H9 (cell line): Measurements from ENCODE around the gene THSD4. TPM values are rescaled to one million over a fixed set of nuclear protein-coding genes. Genes with fewer than 3 reads are reported as not detected.

ENCODE experiments used
- DNase-seq: peaks from one replicate; pipeline ENCODE4 v3.0.0-alpha.2; 2017
- H2AFZ ChIP-seq: one replicate; pipeline ENCODE4 v1.6.1; 2013; ENCODE audit warnings: mild to moderate bottlenecking, low read length, control low read depth, moderate library complexity
- H2AK5ac ChIP-seq: 2 replicates; pipeline ENCODE4 v1.6.1; 2013; ENCODE audit warnings: low read length, control low read depth, mixed read lengths; ENCODE audit not compliant: insufficient read length
- H2BK120ac ChIP-seq: one replicate; pipeline ENCODE4 v1.6.1; 2013; ENCODE audit warnings: low read depth, mild to moderate bottlenecking, low read length, control low read depth, inconsistent platforms; ENCODE audit not compliant: poor library complexity, severe bottlenecking
- H2BK12ac ChIP-seq: 2 replicates; pipeline ENCODE4 v1.6.1; 2013; ENCODE audit warnings: low read length, control low read depth, mixed read lengths, low read depth; ENCODE audit not compliant: insufficient read length
- H2BK15ac ChIP-seq: 2 replicates; pipeline ENCODE4 v1.6.1; 2013; ENCODE audit warnings: low read depth, low read length, control low read depth
- H2BK20ac ChIP-seq: one replicate; pipeline ENCODE4 v1.6.1; 2013; ENCODE audit warnings: low read depth, mild to moderate bottlenecking, low read length, control low read depth, inconsistent platforms; ENCODE audit not compliant: poor library complexity, severe bottlenecking
- H2BK5ac ChIP-seq: 2 replicates; pipeline ENCODE4 v1.6.1; 2013; ENCODE audit warnings: low read length, control low read depth, mixed read lengths; ENCODE audit not compliant: insufficient read length
- H3K14ac ChIP-seq: 2 replicates; pipeline ENCODE4 v1.6.1; 2013; ENCODE audit warnings: low read length, control low read depth; ENCODE audit not compliant: insufficient read depth
- H3K18ac ChIP-seq: 2 replicates; pipeline ENCODE4 v1.6.1; 2013; ENCODE audit warnings: low read depth, mild to moderate bottlenecking, mixed read lengths, low read length, control low read depth; ENCODE audit not compliant: insufficient read length
- H3K23ac ChIP-seq: 2 replicates; pipeline ENCODE4 v1.6.1; 2013; ENCODE audit warnings: low read length, control low read depth, mixed read lengths, low read depth; ENCODE audit not compliant: insufficient read length
- H3K23me2 ChIP-seq: 2 replicates; pipeline ENCODE4 v1.6.1; 2013; ENCODE audit warnings: low read depth, mild to moderate bottlenecking, mixed read lengths, low read length, control low read depth; ENCODE audit not compliant: insufficient read length, poor library complexity, severe bottlenecking
- H3K27ac ChIP-seq: 2 replicates; pipeline ENCODE4 v1.5.1; 2013; ENCODE audit warnings: low read length, control low read depth, mixed read lengths, low read depth; ENCODE audit not compliant: insufficient read length
- H3K27me3 ChIP-seq: 2 replicates; pipeline ENCODE4 v1.6.1; 2013; ENCODE audit warnings: low read length, control low read depth, inconsistent platforms; ENCODE audit not compliant: insufficient read depth
- H3K4ac ChIP-seq: 2 replicates; pipeline ENCODE4 v1.6.1; 2013; ENCODE audit warnings: low read depth, mild to moderate bottlenecking, control low read depth, inconsistent platforms, low read length, moderate library complexity
- H3K4me1 ChIP-seq: 2 replicates; pipeline ENCODE4 v1.6.1; 2013; ENCODE audit warnings: low read length, control low read depth, inconsistent platforms; ENCODE audit not compliant: insufficient read depth
- H3K4me2 ChIP-seq: 2 replicates; pipeline ENCODE4 v1.6.1; 2013; ENCODE audit warnings: low read length, control low read depth, mixed read lengths; ENCODE audit not compliant: insufficient read length, insufficient read depth
- H3K56ac ChIP-seq: 2 replicates; pipeline ENCODE4 v1.6.1; 2013; ENCODE audit warnings: low read depth, mild to moderate bottlenecking, mixed read lengths, low read length, control low read depth; ENCODE audit not compliant: insufficient read length
- H3K79me1 ChIP-seq: 2 replicates; pipeline ENCODE4 v1.6.1; 2013; ENCODE audit warnings: low read depth, mild to moderate bottlenecking, moderate library complexity, low read length, control low read depth, inconsistent platforms; ENCODE audit not compliant: insufficient read depth, poor library complexity, severe bottlenecking
- H3K79me2 ChIP-seq: 2 replicates; pipeline ENCODE4 v1.6.1; 2013; ENCODE audit warnings: low read length, control low read depth, inconsistent platforms; ENCODE audit not compliant: insufficient read depth
- H3K9ac ChIP-seq: 2 replicates; pipeline ENCODE4 v1.6.1; 2013; ENCODE audit warnings: low read length, control low read depth, mixed read lengths; ENCODE audit not compliant: insufficient read length; ENCODE audit errors: extremely low read depth
- H3K9me3 ChIP-seq: one replicate; pipeline ENCODE4 v1.6.1; 2013; ENCODE audit warnings: low read depth, low read length, inconsistent platforms; ENCODE audit not compliant: control insufficient read depth
- H3T11ph ChIP-seq: one replicate; pipeline ENCODE4 v1.6.1; 2013; ENCODE audit warnings: mild to moderate bottlenecking, low read length, control low read depth, inconsistent platforms
- H4K20me1 ChIP-seq: one replicate; pipeline ENCODE4 v1.6.1; 2013; ENCODE audit not compliant: control insufficient read depth, insufficient read length, insufficient read depth
- H4K5ac ChIP-seq: 2 replicates; pipeline ENCODE4 v1.6.1; 2013; ENCODE audit warnings: low read depth, mild to moderate bottlenecking, mixed read lengths, low read length, control low read depth; ENCODE audit not compliant: insufficient read length
- H4K8ac ChIP-seq: replicated peaks from 2 replicates; pipeline ENCODE4 v1.6.1; 2013; ENCODE audit warnings: low read length, control low read depth, mixed read lengths, low read depth; ENCODE audit not compliant: insufficient read length
- H4K91ac ChIP-seq: 2 replicates; pipeline ENCODE4 v1.6.1; 2013; ENCODE audit warnings: low read depth, mild to moderate bottlenecking, moderate library complexity, mixed read lengths, low read length, control low read depth; ENCODE audit not compliant: insufficient read length
- H3K27ac Mint-ChIP-seq, 3 experiments: 2 replicates in 2 of 3; 3 replicates in 1 of 3; pipeline ENCODE4 v1.8.0; 2020 to 2021; ENCODE audit warnings: mixed read lengths in 3 of 3, mild to moderate bottlenecking in 1 of 3, moderate library complexity in 1 of 3
- H3K27me3 Mint-ChIP-seq: 2 replicates; pipeline ENCODE4 v1.8.0; 2021; ENCODE audit warnings: low read depth, mild to moderate bottlenecking, moderate library complexity, mixed read lengths
- H3K36me3 Mint-ChIP-seq, 3 experiments: 2 replicates in 2 of 3; 3 replicates in 1 of 3; pipeline ENCODE4 v1.8.0; 2020 to 2021; ENCODE audit warnings: low read depth in 3 of 3, mixed read lengths in 3 of 3; ENCODE audit not compliant: insufficient read depth in 1 of 3
- H3K4me1 Mint-ChIP-seq, 2 experiments: 2 replicates each; pipeline ENCODE4 v1.8.0; 2020; ENCODE audit warnings: mixed read lengths in 2 of 2
- H3K4me3 Mint-ChIP-seq, 2 experiments: 2 replicates in 1 of 2; 3 replicates in 1 of 2; pipeline ENCODE4 v1.8.0; 2020 to 2021; ENCODE audit warnings: mild to moderate bottlenecking in 2 of 2, mixed read lengths in 2 of 2, moderate library complexity in 1 of 2
- H3K9me3 Mint-ChIP-seq, 2 experiments: 2 replicates in 1 of 2; 3 replicates in 1 of 2; pipeline ENCODE4 v1.8.0; 2020; ENCODE audit warnings: mild to moderate bottlenecking in 2 of 2, mixed read lengths in 2 of 2, moderate library complexity in 1 of 2
- CTCF ChIP-seq: fragments of 200-600 bp; sonication (generic); conservative IDR thresholded peaks from 3 replicates; pipeline ENCODE4 v1.8.0; 2021; ENCODE audit warnings: antibody characterized with exemption, mild to moderate bottlenecking
- WGBS: extraction: QIAGEN DNeasy Blood & Tissue Kit; methylation state at CpG from one replicate; pipeline ENCODE4 v1.1.7; 2013; ENCODE audit warnings: missing lambda C conversion rate, low lambda C conversion rate, mixed read lengths; ENCODE audit not compliant: insufficient read length; ENCODE audit errors: extremely low coverage; 5-methylcytosine and 5-hydroxymethylcytosine counted together
- total RNA-seq: library from RNA; stranded (reverse); gene quantifications from 2 replicates; pipeline ENCODE4 v1.2.1, GENCODE V29; 2021

Gene THSD4
- total RNA-seq, 1 experiment from 2014 or later: 5.5 TPM

GRCh38 chr15:71294911-71295602 is 179.8 kb downstream of the THSD4 start:
- H2AK5ac ChIP-seq: no peak overlapping the region
- H3K27ac ChIP-seq: no peak overlapping the region
- no peak overlapping the region for H3K56ac ChIP-seq
- H4K8ac ChIP-seq: no peak overlapping the region
- H3K79me2 ChIP-seq: no peaks in the 10 kb centered on the region
- Mint-ChIP-seq H3K27ac (no peak overlapping the region), H3K36me3 (peaks cover 0 to 4% (median 0%) of the 10 kb centered on the region in 3 experiments; a peak in 1 of 7 replicates), H3K9me3 (no peaks in the 10 kb centered on the region; a peak in 1 of 5 replicates), H3K4me3 (no peak overlapping the region), H3K27me3 (no peaks in the 10 kb centered on the region), H3K4me1 (peaks cover 10% of the 10 kb centered on the region in 2 experiments)
- no peak overlapping the region for H3T11ph ChIP-seq
- no peak overlapping the region for H3K14ac ChIP-seq
- peak overlapping the region; percentile 45 for H2BK12ac ChIP-seq
- no peak overlapping the region for H4K91ac ChIP-seq
- H4K5ac ChIP-seq: no peak overlapping the region
- no peak overlapping the region for H2BK15ac ChIP-seq
- TF ChIP-seq CTCF: no peak
- H2BK20ac ChIP-seq: no peak overlapping the region
- H3K9ac ChIP-seq: no peak overlapping the region
- H2BK5ac ChIP-seq: no peak overlapping the region
- H3K23ac ChIP-seq: no peak overlapping the region
- no peaks in the 10 kb centered on the region for H3K4me1 ChIP-seq
- H3K79me1 ChIP-seq: no peaks in the 10 kb centered on the region
- H3K27me3 ChIP-seq: no peaks in the 10 kb centered on the region
- H3K23me2 ChIP-seq: no peaks in the 10 kb centered on the region
- H2BK120ac ChIP-seq: no peak overlapping the region
- H3K9me3 ChIP-seq: no peaks in the 10 kb centered on the region
- H3K18ac ChIP-seq: no peak overlapping the region
- H2AFZ ChIP-seq: no peak overlapping the region
- no peaks in the 10 kb centered on the region for H4K20me1 ChIP-seq
- no CpG with 5 or more reads among the region's 6 CpGs for WGBS
- DNase-seq: no peak
- H3K4me2 ChIP-seq: no peak overlapping the region
- H3K4ac ChIP-seq: no peak overlapping the region
